Transverse colon (tissue), 4 donors: Measurements from ENCODE around the gene ZNF823.

Source experiments
- POLR2AphosphoS5 ChIP-seq, 3 donors: sonication (generic); formaldehyde crosslinking; IDR thresholded peaks; one replicate each; pipeline ENCODE4 v1.6.1; 2016; ENCODE audit warnings: antibody characterized with exemption in 3 of 3
- TF ChIP-seq, protein P1 (sequence below), 5 experiments: fragments of 200-600 bp in 3 of 5; fragments of 450-650 bp in 2 of 5; sonication (generic) in 3 of 5; IDR thresholded peaks; 1 replicate in 2 of 5; 2 replicates in 3 of 5; pipeline ENCODE4 v1.5.1; 2016 to 2017; ENCODE audit warnings: antibody characterized with exemption in 5 of 5, inconsistent platforms in 3 of 5, mild to moderate bottlenecking in 2 of 5, moderate library complexity in 1 of 5

DNA sequence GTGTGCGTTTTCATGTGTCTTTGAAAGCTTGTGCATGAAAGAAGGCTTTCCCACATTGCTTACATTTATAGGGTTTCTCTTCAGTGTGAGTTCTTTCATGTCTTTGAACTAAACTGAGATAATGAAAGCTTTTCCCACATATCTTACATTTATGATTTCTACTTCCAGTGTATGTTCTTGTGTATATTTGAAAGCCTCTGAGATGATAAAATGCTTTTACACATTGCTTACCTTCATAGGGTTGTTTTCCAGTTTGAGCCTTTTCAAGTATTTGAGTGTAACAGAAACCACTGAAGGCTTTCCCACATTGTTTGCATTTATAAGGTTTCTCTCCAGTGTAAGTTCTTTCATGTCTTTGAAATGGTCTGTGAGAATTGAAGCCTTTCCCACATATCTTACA is 18.2 kb upstream of the ZNF823 start:
- no peak for TF ChIP-seq POLR2AphosphoS5 (IDR thresholded peaks at IDR 0.05)
- TF ChIP-seq, protein P1, sequence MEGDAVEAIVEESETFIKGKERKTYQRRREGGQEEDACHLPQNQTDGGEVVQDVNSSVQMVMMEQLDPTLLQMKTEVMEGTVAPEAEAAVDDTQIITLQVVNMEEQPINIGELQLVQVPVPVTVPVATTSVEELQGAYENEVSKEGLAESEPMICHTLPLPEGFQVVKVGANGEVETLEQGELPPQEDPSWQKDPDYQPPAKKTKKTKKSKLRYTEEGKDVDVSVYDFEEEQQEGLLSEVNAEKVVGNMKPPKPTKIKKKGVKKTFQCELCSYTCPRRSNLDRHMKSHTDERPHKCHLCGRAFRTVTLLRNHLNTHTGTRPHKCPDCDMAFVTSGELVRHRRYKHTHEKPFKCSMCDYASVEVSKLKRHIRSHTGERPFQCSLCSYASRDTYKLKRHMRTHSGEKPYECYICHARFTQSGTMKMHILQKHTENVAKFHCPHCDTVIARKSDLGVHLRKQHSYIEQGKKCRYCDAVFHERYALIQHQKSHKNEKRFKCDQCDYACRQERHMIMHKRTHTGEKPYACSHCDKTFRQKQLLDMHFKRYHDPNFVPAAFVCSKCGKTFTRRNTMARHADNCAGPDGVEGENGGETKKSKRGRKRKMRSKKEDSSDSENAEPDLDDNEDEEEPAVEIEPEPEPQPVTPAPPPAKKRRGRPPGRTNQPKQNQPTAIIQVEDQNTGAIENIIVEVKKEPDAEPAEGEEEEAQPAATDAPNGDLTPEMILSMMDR (IDR thresholded peaks at IDR 0.05): no peak
